DMS153 treated with DMSO at 0.1 percent for 48 hours (cell line): ENCODE results near the gene OR10P1.

Experiments used
- DNase-seq: peaks from one replicate; lab custom pipeline; 2025; ENCODE audit not compliant: unreplicated experiment; lab: John Stamatoyannopoulos, UW

The OR10P1 gene

DNA sequence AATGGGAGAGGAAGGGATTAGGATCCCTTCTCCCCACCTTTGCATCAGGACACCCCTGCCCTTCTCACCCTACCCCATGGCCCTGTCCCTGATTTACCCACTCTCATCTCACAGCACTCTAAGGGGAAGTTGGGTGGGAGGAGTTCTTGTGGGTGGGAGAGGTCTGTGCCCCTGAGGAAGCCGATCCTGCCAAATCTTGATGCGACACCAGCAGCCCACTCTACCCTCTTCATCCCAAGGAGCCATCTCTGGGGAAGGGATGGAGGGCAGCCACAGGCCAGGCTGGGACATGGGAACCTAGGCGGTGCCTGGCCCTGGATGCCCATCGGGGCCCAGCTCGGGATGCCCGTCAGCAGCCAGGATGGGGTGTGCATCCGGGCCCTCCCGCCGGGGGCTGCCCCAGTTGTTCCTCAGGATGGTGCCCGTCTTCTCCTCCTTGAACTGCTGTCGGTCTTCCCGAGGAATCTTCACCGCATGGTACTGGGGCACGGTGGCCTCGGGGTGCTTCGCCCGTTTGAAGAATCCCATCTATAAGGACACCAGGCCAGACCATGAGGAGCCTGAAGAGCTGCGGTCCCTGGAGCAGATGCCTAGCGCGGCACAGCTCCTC lies 48.2 kb downstream of the OR10P1 start:
- DNase-seq, result no peak

DNA sequence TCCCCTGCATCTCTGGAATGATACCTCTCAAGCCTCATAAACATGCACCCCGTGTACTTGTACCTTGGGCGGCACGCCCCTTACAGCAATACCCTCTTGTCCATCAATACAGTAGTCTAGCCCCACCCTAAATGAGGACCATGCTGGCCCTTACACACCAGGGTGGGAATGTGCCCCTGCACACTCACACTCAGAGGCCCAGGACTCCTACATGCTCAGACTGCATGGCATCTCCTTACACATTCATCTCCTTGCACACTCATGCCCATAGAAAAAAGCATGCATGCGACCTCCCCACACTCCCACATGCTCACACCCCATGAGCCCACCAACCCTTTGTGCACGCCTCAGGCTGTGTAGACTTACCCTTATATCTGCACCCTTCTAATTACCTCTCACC lies 49.0 kb downstream of the OR10P1 start:
- DNase-seq, result no peak

DNA sequence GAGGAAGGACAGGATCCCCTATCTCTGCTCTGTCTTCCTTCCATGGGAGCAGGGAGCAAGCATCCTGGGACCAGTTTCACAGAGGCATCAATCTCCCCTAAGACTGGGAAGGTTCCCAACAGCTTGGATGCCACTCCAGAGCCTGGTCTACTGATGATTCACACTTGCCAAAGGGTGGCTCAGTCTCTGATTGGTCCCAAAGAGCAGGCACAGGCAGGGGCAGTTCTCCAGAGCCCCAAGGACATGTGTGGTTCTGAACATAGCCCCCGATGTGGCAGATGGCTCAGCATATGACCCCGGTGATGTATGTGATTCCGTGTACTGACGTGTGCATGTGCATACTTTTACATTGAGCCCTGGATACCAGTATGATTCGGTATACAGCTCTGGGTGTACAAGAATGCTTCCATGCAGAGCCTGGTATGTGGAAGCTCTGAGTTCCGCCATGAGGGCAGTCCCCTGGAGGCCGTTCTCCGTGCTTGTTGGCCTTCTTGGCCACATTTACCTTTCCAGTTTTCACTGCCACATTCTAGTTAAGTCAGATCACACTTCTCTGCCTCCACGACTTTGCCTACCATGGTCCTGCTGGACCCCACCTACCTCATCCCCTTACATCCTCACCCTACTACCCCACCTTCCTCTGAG lies 49.8 kb downstream of the OR10P1 start:
- no peak for DNase-seq
